ENCODE measurements around the gene RYK. TPM values are rescaled to one million over a fixed set of nuclear protein-coding genes. Genes with fewer than 3 reads are reported as not detected.
"Not testable (repeated sequence)": the region's sequence is repeated elsewhere in the genome, so short reads cannot be mapped to it uniquely, and the experiment has no call there.

RYK gene
- total RNA-seq, 6 experiments from 2014 or later = 15.9 to 28.5 (median 17.9) TPM

- WGBS (ENCODE audit: insufficient coverage, low coverage, low lambda C conversion rate, missing lambda C conversion rate) = 52% methylated on average over 3 of the region's 3 CpGs
Observed at GRCh38 chr3:134277066-134277660, 26.5 kb upstream of the RYK start.

GRCh38 chr3:134276086-134276485, 25.4 kb upstream of the RYK start:
- H3K4me3 ChIP-seq = no peak overlapping the region
- TF ChIP-seq, protein P1, sequence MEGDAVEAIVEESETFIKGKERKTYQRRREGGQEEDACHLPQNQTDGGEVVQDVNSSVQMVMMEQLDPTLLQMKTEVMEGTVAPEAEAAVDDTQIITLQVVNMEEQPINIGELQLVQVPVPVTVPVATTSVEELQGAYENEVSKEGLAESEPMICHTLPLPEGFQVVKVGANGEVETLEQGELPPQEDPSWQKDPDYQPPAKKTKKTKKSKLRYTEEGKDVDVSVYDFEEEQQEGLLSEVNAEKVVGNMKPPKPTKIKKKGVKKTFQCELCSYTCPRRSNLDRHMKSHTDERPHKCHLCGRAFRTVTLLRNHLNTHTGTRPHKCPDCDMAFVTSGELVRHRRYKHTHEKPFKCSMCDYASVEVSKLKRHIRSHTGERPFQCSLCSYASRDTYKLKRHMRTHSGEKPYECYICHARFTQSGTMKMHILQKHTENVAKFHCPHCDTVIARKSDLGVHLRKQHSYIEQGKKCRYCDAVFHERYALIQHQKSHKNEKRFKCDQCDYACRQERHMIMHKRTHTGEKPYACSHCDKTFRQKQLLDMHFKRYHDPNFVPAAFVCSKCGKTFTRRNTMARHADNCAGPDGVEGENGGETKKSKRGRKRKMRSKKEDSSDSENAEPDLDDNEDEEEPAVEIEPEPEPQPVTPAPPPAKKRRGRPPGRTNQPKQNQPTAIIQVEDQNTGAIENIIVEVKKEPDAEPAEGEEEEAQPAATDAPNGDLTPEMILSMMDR (IDR thresholded peaks at IDR 0.05) = no peak
- no peak for TF ChIP-seq POLR2A (IDR thresholded peaks at IDR 0.05)
- no peak for DNase-seq
- H3K4me1 ChIP-seq = no peaks in the 10 kb centered on the region
- no peaks in the 10 kb centered on the region for H3K9me3 ChIP-seq
- H3K27me3 ChIP-seq = no peaks in the 10 kb centered on the region
- WGBS (ENCODE audit: insufficient coverage, low coverage, low lambda C conversion rate, missing lambda C conversion rate) = 45% methylated on average over 3 of the region's 3 CpGs
- H3K27ac ChIP-seq = no peak overlapping the region
- no peak for ATAC-seq
- no peaks in the 10 kb centered on the region for H3K36me3 ChIP-seq
- intact Hi-C loops (cut with DNase I) = no loop called here

More at GRCh38 chr3:134277066-134277660, 26.5 kb upstream of the RYK start:
- H3K9me3 ChIP-seq = no peaks in the 10 kb centered on the region
- H3K4me1 ChIP-seq = no peaks in the 10 kb centered on the region
- no peaks in the 10 kb centered on the region for H3K36me3 ChIP-seq
- H3K27ac ChIP-seq = no peak overlapping the region
- intact Hi-C loops (cut with DNase I) = no loop called here
- ATAC-seq (no peak), DNase-seq (no peak)
- no peak for TF ChIP-seq POLR2A (IDR thresholded peaks at IDR 0.05)
- TF ChIP-seq, protein P1 (IDR thresholded peaks at IDR 0.05) = no peak
- no peak overlapping the region for H3K4me3 ChIP-seq
- no peaks in the 10 kb centered on the region for H3K27me3 ChIP-seq

DNA sequence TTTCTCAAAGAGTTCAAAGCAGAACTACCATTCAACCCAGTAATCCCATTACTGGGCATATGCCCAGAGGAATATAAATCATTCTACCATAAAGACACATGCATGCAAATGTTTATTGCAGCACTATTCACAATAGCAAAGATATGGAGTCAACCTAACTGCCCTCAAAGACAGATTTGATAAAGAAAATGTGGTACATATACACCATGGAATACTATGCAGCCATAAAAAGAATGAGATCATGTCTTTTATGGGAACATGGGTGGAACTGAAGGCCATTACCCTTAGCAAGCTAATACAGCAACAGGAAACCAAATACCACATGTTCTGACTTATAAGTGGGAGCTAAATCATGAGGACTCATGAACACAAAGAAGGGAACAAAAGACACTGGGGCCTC, 24.5 kb upstream of the RYK start:
- H3K4me1 ChIP-seq; H3K4me3 ChIP-seq; intact Hi-C loops (cut with DNase I); H3K27ac ChIP-seq; DNase-seq; ATAC-seq; H3K9me3 ChIP-seq; H3K27me3 ChIP-seq; H3K36me3 ChIP-seq: not testable (repeated sequence)

DNA sequence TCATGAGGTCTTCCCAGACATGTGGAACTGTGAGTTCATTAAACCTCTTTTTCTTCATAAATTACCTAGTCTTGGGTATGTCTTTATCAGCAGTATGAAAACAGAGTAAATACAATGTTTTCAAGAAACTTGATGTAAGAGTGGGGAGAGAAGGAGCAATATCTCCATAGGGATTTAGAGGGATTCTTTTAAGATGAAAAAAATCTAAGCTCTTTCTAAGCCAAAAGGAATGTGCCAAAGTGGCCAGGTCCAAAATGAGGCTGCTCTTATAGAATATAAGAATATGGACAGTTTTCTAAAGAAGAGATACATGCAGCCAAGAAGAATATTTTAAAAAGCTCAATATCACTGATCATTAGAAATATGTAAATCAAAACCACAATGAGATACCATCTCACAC, 23.9 kb upstream of the RYK start:
- Histone ChIP-seq H3K27me3 (no peaks in the 10 kb centered on the region), H3K4me1 (no peaks in the 10 kb centered on the region), H3K27ac (no peak overlapping the region), H3K4me3 (no peak overlapping the region), H3K36me3 (no peaks in the 10 kb centered on the region), H3K9me3 (no peaks in the 10 kb centered on the region)
- intact Hi-C loops (cut with DNase I) = no loop called here
- DNase-seq (no peak), ATAC-seq (no peak)
- TF ChIP-seq, protein P1 (IDR thresholded peaks at IDR 0.05) = no peak
- TF ChIP-seq POLR2A (IDR thresholded peaks at IDR 0.05) = no peak

GRCh38 chr3:134267996-134268395, 17.3 kb upstream of the RYK start:
- no peak overlapping the region for H3K4me3 ChIP-seq
- TF ChIP-seq POLR2A (IDR thresholded peaks at IDR 0.05) = no peak
- TF ChIP-seq, protein P1 (IDR thresholded peaks at IDR 0.05) = no peak
- H3K9me3 ChIP-seq = no peaks in the 10 kb centered on the region
- no peaks in the 10 kb centered on the region for H3K27me3 ChIP-seq
- DNase-seq = no peak
- no peak overlapping the region for H3K27ac ChIP-seq
- no peaks in the 10 kb centered on the region for H3K4me1 ChIP-seq
- 80% methylated on average over 1 of the region's 1 CpG for WGBS (ENCODE audit: insufficient coverage, low coverage, low lambda C conversion rate, missing lambda C conversion rate)
- no peak for ATAC-seq
- intact Hi-C loops (cut with DNase I) = no loop called here
- no peaks in the 10 kb centered on the region for H3K36me3 ChIP-seq
